T-helper 1 cell treated with Interleukin-12 subunit alpha and Interleukin-12 subunit beta and Interleukin-4 antibody, amounts not matched to agents 30 ng/mL and 1 ng/mL, for 36 hours (primary cell): ENCODE results near the gene IKZF2. TPM values are rescaled to one million over a fixed set of nuclear protein-coding genes. Genes with fewer than 3 reads are reported as not detected.

Source experiments
- intact Hi-C: fragments of 100-400 bp; cut with micrococcal nuclease; formaldehyde crosslinking; loops from one replicate; pipeline ENCODE4 v1.15.1; 2024
- total RNA-seq: library from RNA; stranded (reverse); gene quantifications from 2 replicates; pipeline ENCODE4 v1.2.3, GENCODE V29; 2022

Gene IKZF2
- total RNA-seq, result 2.6 TPM in 2 replicates

DNA sequence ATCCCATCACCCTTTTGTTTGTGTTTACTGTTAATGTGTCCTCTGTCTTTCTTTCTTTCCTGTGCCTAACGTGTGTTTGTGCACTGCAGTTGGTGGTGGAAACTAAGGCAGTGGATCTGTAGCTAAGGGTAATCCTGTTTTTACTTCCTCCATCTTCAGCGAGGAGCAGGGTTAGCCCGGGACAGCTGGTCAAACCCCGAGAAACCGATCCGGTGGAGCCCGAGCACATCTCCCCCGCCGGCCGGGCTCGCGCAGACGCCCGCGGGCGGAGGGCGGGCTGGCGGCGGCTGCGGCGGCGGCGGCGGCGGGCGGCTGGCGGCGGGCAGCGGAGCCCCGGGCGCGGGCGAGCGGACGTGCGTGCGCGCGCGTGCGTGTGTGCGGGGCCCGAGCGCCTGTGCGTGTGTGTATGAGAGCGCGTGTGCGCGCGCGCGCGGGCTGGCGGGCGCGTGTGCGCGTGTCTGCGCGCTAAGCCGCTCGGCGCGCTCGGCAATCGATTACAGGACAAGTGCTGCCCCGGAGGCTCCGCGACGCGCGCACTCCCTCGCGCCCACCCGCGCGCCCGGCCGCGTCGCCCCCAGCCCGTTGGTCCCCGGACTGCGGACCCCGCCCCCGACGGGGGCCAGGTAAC lies at the start of gene IKZF2:
Gene IKZF2 (minus strand): TSS at position 176 of the 628 bp plus-strand sequence. CDS start 2,983 bp downstream, outside the sequence.
- intact Hi-C loops, result loop anchor here (1.0 to 5.0 kb wide), 7 partner anchors 33 to 1656 kb away; partner anchors contain the start of gene BARD1

- intact Hi-C loops, result no loop called here
Measured at GRCh38 chr2:213199871-213200270, 48.5 kb upstream of the IKZF2 start.

DNA sequence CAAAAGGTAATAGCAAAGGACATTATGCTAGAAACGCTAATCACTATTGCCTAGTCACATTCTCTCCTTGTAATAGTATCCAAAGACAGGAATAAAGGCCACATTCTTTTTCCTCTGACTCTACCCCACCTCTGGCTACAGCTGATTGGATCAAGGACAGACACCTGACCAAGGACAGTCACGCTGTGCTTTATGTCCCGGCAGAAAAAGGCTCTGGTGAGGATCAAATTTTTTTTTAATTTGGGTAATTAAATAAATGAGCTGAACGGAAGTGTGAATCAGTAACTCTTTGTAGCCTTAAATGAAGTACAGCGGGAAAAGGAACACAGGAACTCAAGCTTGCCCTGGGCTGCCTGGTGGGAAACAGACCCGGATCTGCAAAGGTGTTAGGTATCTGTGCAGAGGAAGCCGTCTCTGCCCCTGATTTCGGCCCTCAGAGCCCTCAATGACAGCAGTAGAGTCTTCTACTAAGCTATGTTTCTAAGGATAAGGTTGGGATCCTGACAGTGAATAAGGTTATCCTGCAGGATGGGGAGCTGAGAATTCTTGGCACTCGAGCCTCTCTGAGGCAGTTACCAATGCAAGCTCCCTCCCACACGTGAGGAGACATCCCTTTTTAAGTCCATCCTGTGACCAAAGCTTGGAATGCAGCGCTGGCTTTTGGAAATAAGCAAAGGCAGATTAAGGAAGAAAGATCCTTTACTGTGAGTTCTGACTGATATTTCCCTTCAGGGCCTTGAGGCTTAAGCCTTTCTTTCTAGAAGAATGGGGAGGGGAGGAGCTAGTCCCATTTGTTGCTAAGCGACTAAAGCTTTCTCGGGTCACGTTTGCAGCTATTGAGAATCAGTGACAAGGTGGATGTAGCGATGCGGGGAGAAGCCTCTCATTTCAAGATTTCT lies 37.8 kb upstream of the IKZF2 start:
- intact Hi-C loops, result no loop called here

GRCh38 chr2:213188533-213188867 lies 37.1 kb upstream of the IKZF2 start:
- intact Hi-C loops, result no loop called here

DNA sequence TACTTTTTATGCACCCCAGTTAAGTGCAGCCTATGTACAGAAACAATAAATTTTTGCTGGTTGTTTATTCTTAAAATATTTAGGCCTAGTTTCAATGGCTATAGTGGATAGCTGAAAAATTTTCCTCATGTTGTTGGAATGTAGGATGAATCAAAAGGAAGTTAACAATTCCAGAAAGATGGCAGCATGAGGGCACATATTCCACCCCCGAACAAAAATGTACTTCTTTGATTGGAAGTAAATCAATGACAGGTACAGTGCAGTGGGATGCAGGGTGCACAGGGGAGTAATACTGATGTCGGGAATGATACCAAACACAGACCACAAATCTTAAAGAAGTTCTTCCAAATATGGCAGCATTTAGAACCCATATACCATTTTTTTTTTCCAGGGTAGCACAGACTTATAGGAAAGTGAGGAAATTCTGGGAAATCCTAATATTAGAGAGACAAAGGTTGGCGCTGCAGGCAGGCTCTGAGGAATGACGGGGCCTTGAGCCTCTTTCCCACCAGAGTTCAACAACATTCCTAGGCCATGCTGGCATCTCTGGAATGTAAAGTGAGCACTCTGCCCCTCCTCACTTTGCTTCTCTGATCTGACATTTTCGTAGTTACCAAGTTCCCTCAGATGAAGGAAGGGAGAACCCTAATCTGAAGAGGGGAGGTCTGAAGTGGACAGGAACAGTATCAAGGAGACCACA lies 36.6 kb upstream of the IKZF2 start:
- intact Hi-C loops, result no loop called here

DNA sequence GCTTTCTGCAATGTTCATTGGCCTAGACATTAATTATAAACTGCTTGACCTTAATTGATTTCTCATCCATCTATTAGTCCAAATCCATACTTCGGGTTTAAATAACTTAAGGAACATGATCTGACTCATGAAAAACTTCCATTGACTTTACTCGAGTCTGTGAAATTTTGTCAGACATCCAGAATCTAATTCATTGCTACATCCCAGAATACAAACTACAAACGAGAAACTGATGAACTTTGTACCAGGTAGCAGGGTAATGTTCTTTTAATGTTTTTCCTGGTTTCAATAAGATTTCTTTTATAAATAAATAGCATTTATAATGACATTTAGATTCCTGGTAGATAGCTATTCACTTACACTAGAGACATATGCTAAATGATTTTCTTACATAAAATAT lies 36.0 kb upstream of the IKZF2 start:
- intact Hi-C loops, result no loop called here

- intact Hi-C loops, result no loop called here
Measured at GRCh38 chr2:213185147-213185822, 33.9 kb upstream of the IKZF2 start.

DNA sequence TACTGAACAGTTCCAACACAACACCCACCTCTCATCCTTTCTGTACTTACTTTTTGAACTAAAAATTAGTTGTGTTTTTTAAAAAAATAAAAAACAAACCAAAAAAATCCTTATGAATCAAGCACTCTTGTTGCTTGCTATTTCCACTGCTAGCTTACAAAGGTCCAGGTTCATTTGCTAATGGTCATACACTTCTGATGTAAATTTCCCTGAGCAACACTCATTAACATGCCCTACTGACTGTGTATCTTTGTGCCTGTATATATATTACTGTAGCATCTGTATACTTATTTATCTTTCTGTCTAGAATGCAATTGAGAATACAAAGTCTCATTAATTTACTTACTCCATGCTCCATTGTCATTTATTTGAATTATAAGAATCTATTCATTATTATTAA lies 30.3 kb upstream of the IKZF2 start:
- intact Hi-C loops, result no loop called here

DNA sequence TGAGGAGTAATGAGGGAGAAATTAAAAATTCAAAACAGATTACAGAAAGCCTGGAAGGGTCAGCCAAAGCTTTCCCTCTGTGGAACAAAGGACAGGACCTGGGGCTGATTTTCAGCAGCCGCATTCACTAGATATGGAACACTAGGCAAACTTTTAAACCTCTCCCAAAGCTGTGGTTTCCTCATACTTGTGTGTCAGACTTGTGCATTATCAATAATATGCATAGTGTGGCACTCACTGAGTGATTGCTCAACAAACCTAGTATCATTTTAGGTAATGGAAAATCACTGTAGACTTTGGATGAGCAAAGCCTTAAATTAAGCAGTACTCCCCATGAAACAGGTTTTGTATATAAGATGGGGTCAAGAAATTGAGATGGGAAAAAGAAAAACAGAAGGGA lies 26.3 kb upstream of the IKZF2 start:
- intact Hi-C loops, result no loop called here

GRCh38 chr2:213175673-213176247 lies 24.3 kb upstream of the IKZF2 start:
- intact Hi-C loops, result no loop called here

- intact Hi-C loops, result no loop called here
Measured at GRCh38 chr2:213172641-213173040, 21.2 kb upstream of the IKZF2 start.

- intact Hi-C loops, result no loop called here
Measured at GRCh38 chr2:213171147-213171546, 19.7 kb upstream of the IKZF2 start.

- intact Hi-C loops, result no loop called here
Measured at GRCh38 chr2:213167271-213167930, 16.0 kb upstream of the IKZF2 start.

DNA sequence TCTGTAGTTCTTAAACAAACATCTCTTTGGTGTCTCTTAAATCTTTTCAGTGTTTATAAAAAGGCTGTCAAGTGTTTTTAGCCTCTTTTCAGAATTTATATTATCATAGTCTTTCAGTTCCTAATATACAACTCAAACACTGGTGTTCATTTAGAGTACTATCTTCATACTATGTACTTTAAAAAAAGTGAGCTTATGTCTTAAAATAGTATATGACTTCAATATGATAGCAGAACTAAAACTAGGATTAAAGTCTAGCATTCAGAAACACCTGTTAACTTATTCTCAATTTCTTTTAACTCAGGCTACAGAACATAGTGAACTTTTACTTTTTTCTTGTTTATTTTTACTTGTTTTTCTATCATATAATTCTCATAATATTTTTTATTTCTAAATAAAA lies 14.7 kb upstream of the IKZF2 start:
- intact Hi-C loops, result no loop called here

DNA sequence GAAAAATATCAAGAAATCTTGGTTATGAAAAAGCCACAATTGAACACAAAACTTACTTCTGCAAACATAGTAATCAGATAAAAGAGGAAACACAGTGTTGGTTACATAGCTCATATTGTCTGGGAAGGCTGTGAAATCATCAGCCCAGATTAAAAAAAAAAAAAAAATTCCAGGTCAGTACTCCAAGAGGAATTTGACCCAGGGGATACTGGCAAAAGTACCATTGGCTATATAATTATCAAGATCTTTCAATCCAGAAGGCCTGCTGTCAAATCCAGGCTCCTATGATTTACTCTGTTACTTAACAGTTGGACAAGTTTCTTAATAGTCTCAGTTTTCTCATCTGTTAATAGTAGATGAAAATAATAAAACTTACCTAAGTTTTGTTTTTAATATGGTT lies 12.9 kb upstream of the IKZF2 start:
- intact Hi-C loops, result no loop called here

DNA sequence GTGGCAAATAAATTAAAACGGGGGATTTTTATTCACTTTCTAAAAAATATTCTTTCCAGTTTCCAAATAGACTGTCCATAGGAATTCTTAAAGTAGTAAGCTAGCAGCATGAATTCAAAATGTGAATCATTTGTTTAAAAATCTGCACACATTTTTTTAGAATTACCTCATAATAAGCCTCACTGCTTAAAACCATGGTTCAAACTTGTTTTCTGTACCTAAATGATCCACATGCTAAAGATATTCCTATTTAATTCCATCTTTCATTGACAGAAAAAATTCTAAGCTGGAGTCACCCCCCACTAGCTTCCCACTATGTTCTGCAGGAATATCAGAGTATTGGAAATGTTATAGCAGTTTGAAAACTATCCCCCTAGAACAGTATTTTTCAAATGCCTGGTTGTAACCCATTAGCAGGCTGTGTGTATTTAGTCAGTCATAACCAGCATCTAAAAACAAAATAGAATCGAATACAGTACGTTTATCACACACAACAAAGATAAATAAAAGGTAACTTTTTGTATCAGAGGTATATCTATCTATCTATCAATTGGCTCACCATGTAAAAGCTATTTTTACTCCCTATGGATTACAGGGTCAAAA lies 11.2 kb upstream of the IKZF2 start:
- intact Hi-C loops, result no loop called here

DNA sequence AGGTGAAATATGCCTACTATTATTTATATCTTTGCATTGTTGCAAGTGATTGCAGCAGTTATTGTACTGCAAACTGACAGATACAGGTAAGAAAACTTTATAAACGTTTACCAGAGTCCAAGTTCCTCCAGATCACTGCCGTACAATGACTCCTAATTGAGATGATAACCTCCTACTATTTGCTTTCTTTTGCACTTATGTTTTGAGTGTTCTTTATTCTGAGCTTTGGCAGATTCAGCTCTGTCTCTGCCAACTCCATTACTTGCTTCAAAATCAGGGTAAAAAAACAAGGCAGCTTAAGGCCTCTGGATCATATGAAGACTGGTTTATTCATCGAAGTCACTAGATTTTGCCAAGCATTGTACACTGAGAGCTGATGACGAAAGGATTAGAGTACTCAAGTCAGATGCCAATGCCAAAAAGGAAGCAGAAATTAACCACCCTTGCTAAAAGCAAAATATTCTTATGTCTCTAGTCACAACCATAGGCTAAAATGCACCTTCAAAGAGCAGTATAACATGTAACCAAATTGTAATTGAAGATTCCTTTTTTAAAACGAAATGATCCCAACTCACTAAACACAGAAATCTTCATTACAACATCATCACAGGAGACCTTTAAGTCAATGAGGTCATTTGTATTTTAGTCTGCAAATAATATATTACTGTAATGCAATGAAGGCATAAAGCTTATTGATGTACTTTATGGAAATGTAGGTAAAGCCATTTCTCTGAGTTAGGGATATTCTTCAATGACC lies 10.5 kb upstream of the IKZF2 start:
- intact Hi-C loops, result no loop called here

- intact Hi-C loops, result no loop called here
Measured at GRCh38 chr2:213159768-213160167, 8.4 kb upstream of the IKZF2 start.

DNA sequence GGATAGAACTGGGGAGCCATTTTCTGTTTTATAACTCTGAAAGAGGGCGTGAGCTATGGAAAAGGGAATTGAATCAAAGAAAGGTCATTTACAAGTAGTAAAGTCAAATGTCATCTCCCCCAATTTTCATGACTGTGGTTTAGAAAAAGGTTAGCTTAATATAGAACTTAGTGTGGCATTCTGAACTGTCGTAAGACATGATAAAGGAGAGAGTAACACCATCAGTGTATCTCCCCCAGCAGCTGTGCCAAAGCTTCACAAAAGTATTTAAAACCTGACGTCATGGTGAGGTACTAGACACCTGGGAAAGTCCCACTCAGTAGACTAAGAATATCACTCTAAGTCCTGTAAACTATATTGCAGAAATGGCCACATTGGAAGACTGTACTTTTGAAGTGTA lies 5.8 kb upstream of the IKZF2 start:
- intact Hi-C loops, result no loop called here

DNA sequence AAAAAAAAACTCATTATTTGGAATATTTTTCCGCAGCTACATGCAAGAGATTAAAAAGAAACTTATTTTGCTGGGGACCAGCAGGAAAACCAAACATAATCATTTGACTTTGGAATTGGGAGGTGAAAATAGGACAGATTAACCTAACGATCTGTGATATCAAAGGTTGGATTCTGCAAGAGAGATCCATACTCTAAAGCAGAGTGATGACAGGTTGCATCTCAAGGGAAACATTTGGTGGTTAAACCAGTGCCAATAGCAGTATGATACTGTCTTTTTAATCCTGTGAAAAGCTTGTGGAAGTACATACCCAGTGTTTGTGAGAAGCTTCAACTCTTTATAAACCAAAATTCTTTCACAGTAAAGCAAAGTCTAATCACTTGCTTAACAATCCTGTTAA lies 5.3 kb upstream of the IKZF2 start:
- intact Hi-C loops, result no loop called here
